Activated naive CD4-positive, alpha-beta T cell treated with anti-CD3 and anti-CD28 coated beads, Interleukin-2, amount 10 ng/mL, durations not matched to agents 7 days and 5 days (primary cell): Measurements from ENCODE around the gene FAM83F.
"Not testable (repeated sequence)": the region's sequence is repeated elsewhere in the genome, so short reads cannot be mapped to it uniquely, and the experiment has no call there.

Experiments used
- CTCF ChIA-PET: fragments of 350-600 bp; sonication (Branson Sonifier 250); formaldehyde crosslinking; loops from one replicate; lab custom pipeline; 2021; ENCODE audit warnings: antibody characterized with exemption; lab: Charles Lee
- DNase-seq: peaks from one replicate; pipeline ENCODE4 v3.0.0-alpha.2; 2020
- H3K27ac Mint-ChIP-seq: one replicate; pipeline ENCODE4 v1.8.0; 2021; ENCODE audit warnings: mild to moderate bottlenecking, moderate library complexity, mixed read lengths
- H3K27me3 Mint-ChIP-seq: one replicate; pipeline ENCODE4 v1.8.0; 2021; ENCODE audit warnings: mild to moderate bottlenecking, mixed read lengths
- H3K36me3 Mint-ChIP-seq: one replicate; pipeline ENCODE4 v1.8.0; 2021; ENCODE audit warnings: mixed read lengths
- H3K4me1 Mint-ChIP-seq: one replicate; pipeline ENCODE4 v1.8.0; 2021; ENCODE audit warnings: mixed read lengths
- H3K4me3 Mint-ChIP-seq: one replicate; pipeline ENCODE4 v1.8.0; 2021; ENCODE audit warnings: mild to moderate bottlenecking, moderate library complexity, mixed read lengths
- H3K9me3 Mint-ChIP-seq: one replicate; pipeline ENCODE4 v1.8.0; 2021; ENCODE audit warnings: mixed read lengths

FAM83F gene

DNA sequence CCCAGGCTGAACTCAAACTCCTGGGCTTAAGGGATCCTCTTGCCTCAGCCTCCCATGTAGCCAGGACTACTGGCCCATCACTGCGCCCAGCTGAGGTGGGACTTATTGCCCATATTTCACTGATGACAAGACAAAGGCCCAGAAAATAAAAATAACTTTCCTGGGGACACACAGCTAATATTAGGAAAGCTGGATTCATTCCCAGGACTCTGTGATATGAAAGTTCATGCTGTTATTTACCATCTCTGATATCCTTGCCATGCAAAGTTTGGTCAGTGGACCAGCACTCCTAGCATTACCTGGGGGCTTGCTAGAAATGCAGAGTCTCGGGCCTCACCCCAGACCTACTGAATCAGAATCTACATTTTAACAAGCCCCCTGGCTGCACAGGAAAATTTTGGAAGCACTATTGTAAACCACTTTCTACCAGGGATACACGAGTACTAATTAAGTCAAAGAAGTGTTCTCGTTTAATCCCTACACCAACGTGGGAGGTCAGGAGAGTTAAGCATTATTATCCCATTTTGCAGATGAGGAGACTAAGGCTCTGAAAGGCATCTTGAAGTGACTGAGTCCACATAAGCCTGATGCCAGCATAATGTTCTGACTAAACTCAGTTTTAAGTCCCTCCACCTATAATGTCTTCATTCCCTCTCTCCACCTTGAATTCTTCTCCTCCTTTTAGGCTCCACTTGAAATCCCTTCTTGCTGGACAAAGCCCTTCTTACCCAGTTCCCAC, 2.5 kb upstream of the FAM83F start:
- Mint-ChIP-seq H3K4me3 (no peak overlapping the region), H3K4me1 (peaks cover 7% of the 10 kb centered on the region), H3K36me3 (no peaks in the 10 kb centered on the region), H3K9me3 (no peaks in the 10 kb centered on the region), H3K27ac (no peak overlapping the region), H3K27me3 (peaks cover 77% of the 10 kb centered on the region)
- CTCF ChIA-PET = interaction anchor here (1.9 kb wide), 1 partner anchor 32 kb away, joined by 5 read pairs; no protein-coding TSS in a partner anchor
- no peak for DNase-seq

DNA sequence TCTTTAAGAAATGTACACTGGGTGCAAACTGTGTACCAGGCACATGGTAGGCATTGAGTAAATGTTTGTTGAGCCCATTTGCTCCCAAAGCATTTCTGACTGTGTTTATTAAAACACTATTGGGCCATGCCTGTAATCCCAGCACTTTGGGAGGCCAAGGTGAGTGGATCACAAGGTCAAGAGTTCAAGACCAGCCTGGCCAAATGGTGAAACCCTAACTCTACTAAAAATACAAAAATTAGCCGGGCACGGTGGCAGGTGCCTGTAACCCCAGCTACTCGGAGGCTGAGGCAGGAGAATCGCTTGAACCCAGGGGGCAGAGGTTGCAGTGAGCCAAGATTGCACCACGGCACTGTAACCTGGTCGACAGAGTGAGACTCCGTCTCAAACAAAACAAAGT, 1.9 kb upstream of the FAM83F start:
- H3K27me3 Mint-ChIP-seq = peaks cover 81% of the 10 kb centered on the region
- H3K27ac Mint-ChIP-seq, H3K4me1 Mint-ChIP-seq, CTCF ChIA-PET, DNase-seq, H3K36me3 Mint-ChIP-seq, H3K9me3 Mint-ChIP-seq, H3K4me3 Mint-ChIP-seq: not testable (repeated sequence)

DNA sequence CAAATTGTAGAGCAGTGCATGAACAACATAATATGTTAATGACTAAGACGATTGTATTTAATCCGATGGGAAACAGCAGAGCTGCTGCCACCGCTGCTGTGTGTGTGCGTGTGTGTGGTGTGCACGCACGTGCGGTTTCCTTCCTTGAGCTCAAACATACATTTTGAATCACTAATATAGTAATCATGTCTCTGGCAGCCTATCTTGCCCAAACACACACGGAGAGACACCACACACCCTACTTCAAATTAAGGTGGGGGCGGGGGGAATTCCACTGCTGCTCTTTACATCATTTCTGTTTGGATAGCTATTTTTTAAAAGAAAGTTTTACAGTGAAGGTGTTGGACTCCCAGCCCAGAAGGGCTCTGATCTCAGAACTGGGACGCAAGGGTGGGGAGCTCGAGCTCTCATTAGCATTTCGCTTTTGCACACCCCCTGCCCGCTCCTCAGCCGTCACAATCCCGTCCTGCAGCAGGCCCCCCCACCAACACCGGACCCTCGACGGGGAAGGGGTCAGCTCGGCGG, 651 bp upstream of the FAM83F start:
- Mint-ChIP-seq H3K4me1 (peaks cover 7% of the 10 kb centered on the region), H3K36me3 (no peaks in the 10 kb centered on the region), H3K9me3 (no peaks in the 10 kb centered on the region), H3K27ac (no peak overlapping the region), H3K27me3 (peaks cover 79% of the 10 kb centered on the region), H3K4me3 (peak overlapping the region; percentile 50)
- CTCF ChIA-PET = interaction anchor here (0.9 to 1.3 kb wide), 2 partner anchors 35 to 438 kb away, joined by 3 read pairs; no protein-coding TSS in a partner anchor
- DNase-seq = peak; percentile 53

DNA sequence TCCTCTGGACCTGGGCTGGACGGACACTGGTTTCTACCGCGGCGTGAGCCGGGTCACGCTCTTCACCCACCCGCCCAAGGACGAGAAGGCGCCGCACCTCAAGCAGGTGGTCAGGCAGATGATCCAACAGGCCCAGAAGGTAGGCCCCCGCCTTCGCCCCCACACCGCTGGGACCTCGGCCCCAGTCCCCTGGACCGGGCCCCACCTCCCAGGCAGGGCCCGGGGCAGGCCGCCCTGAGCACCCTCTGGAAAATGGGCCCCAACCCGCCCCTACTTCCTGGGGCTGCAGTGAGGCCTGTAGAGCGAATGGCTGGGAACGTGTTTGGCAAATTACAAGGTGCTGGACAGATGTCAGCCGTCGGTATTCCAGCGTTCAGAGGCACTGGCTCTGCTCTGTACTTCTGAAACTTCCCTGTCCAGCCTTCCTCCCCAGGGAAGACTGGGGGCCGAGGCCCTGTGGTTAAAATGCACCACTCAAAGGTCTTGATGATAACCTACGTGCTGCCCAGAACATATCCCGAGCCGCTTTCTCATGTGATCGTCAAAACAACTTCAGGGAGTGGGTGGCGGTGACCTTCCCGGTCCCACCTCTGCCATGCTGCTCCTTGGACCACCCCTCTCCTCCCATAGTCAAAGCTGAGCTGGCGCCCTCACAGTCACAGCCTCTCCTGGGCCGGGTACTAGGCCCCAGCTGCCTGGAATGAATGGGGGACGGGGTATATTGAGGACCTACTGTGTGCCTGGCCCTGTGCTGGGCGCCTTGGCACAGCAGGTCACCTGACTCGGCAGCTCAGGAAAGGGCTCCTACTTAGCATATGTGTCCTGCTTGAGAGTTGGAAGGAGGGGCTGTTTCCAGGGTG, 869 bp downstream of the FAM83F start:
- Mint-ChIP-seq H3K27ac (no peak overlapping the region), H3K36me3 (no peaks in the 10 kb centered on the region)

DNA sequence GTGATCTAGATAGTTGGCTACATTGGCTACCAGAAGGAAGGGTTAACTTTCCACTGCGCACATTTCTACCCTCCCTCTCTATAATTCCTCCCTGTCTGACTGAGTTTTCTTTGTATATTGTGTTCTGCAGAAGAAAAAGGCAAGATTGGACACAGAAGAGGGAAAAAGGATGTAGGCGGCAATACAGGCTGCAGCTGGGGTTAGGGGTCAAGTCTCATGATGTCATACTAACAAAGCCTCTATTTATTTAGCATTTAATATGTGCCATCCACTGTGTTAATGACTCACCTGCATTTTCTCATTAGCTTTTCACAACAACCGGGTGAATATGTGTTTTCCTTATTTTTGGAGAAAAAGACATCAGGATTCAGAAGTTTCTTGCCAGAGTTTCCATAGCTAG, 2.0 kb downstream of the FAM83F start:
- peaks cover 89% of the 10 kb centered on the region for H3K27me3 Mint-ChIP-seq
- CTCF ChIA-PET = interaction anchor here (1.2 to 1.4 kb wide), 3 partner anchors 11 to 28 kb away, joined by 3 read pairs; no protein-coding TSS in a partner anchor
- no peak overlapping the region for H3K4me3 Mint-ChIP-seq

More for the DNA sequence above, 869 bp downstream of the FAM83F start:
- Mint-ChIP-seq H3K9me3 (no peaks in the 10 kb centered on the region), H3K4me3 (peak overlapping the region; percentile 22), H3K4me1 (peaks cover 7% of the 10 kb centered on the region), H3K27me3 (peaks cover 84% of the 10 kb centered on the region)
- DNase-seq = no peak
- CTCF ChIA-PET = interaction anchor here (1.3 to 1.4 kb wide), 2 partner anchors 10 to 29 kb away, joined by 3 read pairs; no protein-coding TSS in a partner anchor

DNA sequence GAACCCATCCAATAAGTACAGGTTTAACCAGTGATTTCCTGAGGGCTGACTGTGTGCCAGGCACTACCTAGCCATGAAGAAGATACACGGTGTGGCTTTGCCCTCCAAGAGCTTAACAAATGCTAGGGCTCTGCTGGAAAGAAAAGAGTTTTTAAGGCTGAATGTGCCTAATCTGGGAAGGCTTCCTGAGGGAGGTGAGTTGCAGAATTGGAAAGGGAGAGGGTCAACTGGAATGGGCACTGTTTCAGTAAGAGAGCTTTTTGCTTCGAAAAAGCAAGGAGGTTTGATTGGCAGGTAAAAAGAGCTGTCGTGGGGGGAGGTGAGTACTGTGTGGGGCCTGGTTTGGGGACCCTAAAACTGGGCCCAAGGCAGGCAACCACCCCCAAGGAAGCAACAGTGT, 2.7 kb downstream of the FAM83F start:
- H3K4me1 Mint-ChIP-seq = peaks cover 7% of the 10 kb centered on the region
- CTCF ChIA-PET = interaction anchor here (1.2 kb wide), 1 partner anchor 12 kb away, joined by 3 read pairs; no protein-coding TSS in a partner anchor
- no peaks in the 10 kb centered on the region for H3K36me3 Mint-ChIP-seq
- H3K27me3 Mint-ChIP-seq = peaks cover 92% of the 10 kb centered on the region
- no peak for DNase-seq
- no peak overlapping the region for H3K27ac Mint-ChIP-seq
- H3K4me3 Mint-ChIP-seq = no peak overlapping the region
- no peaks in the 10 kb centered on the region for H3K9me3 Mint-ChIP-seq

More for the DNA sequence above, 2.0 kb downstream of the FAM83F start:
- H3K9me3 Mint-ChIP-seq = no peaks in the 10 kb centered on the region
- no peaks in the 10 kb centered on the region for H3K36me3 Mint-ChIP-seq
- DNase-seq = no peak
- peaks cover 7% of the 10 kb centered on the region for H3K4me1 Mint-ChIP-seq
- no peak overlapping the region for H3K27ac Mint-ChIP-seq

DNA sequence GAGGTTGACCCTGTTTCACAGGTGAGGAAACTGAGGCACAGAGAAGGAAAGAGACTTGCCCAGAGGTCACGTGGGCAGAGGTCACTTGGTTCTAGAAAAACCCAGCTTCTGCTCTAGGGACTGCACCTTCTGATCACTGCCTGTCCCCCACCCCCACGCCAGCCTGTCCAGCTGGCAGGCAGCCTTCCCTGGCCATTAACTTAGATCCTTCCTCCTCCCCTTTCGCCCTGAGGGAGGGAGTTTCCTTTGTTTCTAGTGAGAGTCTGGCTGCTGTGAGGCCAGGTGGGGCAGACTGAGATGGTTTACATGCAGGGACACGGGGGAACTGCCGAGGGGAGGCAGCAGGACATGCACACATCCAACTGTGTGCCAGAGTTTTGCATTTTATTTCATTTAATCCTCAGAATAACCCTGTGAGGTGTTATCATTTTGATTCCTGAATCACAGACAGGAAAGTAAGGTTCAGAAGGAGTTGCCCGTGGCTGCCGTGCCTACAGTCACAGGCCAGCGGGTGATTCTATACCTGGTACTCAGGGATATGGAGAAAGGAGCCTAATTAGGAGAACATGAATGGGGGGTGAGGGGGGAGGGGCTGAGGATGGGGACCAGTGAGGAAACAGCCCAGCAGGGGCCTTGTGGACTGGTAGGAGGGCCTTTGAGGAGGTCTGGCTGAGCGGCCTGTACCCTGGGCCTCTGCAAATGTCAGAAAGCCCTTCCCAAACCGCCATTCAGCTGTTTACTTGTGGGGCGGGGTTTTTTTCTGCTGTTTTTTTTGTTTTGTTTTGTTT, 3.4 kb downstream of the FAM83F start:
- Mint-ChIP-seq H3K4me3 (no peak overlapping the region), H3K27me3 (peaks cover 92% of the 10 kb centered on the region), H3K27ac (no peak overlapping the region), H3K9me3 (no peaks in the 10 kb centered on the region), H3K4me1 (peaks cover 7% of the 10 kb centered on the region), H3K36me3 (no peaks in the 10 kb centered on the region)
- CTCF ChIA-PET = no interaction called here
- DNase-seq = no peak

DNA sequence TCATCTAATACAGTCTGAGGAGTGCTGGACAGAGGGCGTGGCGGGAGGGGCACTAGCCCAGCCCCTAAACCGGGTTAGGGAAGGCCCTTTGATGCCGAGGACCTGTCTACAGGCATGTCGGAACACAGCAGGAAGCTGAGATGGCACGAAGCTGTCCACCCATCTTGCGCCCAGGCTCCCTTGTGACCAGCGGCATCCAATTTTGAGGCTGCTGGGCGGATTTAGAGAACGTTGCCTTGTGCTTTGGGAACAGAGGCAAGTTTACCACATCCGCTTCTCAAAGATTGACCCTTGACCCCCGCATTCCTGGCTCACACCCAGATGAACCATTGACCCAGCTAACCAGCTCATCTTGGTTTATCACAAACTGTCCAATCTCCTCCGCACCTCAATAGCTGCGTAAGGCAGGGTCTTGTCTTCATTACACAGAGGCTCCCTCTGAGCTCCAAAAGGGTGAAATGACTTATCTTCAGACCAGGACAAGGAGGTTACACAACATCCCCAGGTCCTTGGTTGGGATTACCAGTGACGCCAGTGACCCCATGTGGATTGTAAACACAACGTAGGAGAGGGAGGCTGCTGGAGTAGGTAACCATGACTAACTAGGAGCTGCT, 4.5 kb downstream of the FAM83F start:
- H3K27me3 Mint-ChIP-seq = peaks cover 89% of the 10 kb centered on the region
- H3K4me1 Mint-ChIP-seq = peaks cover 1% of the 10 kb centered on the region
- H3K27ac Mint-ChIP-seq = no peak overlapping the region
- DNase-seq = no peak
- CTCF ChIA-PET = interaction anchor here (0.8 to 0.9 kb wide), 2 partner anchors 386 to 465 kb away, joined by 3 read pairs; no protein-coding TSS in a partner anchor
- H3K4me3 Mint-ChIP-seq = no peak overlapping the region
- H3K9me3 Mint-ChIP-seq = no peaks in the 10 kb centered on the region
- no peaks in the 10 kb centered on the region for H3K36me3 Mint-ChIP-seq

DNA sequence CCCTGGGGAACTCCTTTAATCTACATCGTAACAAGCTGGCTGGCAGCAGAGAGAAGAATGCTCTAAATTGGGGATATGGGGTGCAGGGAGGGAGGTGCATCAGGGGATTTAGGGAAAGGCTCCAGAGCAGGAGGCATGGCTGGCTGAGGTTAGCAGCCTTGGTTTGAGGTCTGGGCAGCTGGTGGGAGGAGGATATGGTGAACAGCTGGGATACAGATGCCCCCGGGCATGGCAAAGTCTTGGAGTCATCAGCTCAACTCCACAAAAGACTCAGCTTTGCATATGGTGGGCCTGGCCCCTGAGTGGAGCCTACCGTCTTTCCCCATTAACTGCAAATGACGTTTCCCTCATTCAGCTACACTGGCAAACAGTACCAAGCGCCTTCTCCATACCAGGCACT, 5.4 kb downstream of the FAM83F start:
- no peak overlapping the region for H3K4me3 Mint-ChIP-seq
- no peaks in the 10 kb centered on the region for H3K4me1 Mint-ChIP-seq
- peaks cover 90% of the 10 kb centered on the region for H3K27me3 Mint-ChIP-seq
- no peaks in the 10 kb centered on the region for H3K36me3 Mint-ChIP-seq
- H3K27ac Mint-ChIP-seq = no peak overlapping the region
- H3K9me3 Mint-ChIP-seq = no peaks in the 10 kb centered on the region
- CTCF ChIA-PET = interaction anchor here (0.7 to 1.7 kb wide), 3 partner anchors 25 to 466 kb away, joined by 3 to 4 read pairs (median 3); no protein-coding TSS in a partner anchor
- DNase-seq = no peak

DNA sequence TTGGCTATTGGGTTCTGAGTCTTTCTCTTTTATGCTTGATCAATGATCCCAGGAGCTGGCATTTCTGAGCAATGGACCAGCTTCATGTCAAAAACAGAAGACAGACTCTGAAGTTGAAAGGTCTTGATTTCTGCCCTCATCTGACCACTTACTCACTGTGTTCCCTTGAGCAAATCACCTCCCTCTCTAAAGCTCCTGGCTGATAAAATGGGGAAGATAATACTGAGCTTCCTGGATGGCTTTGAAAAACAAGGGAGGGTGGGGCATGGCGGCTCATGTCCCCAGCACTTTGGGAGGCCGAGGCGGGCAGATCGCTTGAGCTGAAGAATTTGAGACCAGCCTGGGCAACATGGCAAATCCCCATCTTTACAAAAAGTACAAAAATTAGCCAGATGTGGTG, 6.4 kb downstream of the FAM83F start:
- Mint-ChIP-seq H3K27ac (no peak overlapping the region), H3K4me1 (no peaks in the 10 kb centered on the region)
- CTCF ChIA-PET = interaction anchor here (1.7 kb wide), 1 partner anchor 24 kb away, joined by 4 read pairs; no protein-coding TSS in a partner anchor

DNA sequence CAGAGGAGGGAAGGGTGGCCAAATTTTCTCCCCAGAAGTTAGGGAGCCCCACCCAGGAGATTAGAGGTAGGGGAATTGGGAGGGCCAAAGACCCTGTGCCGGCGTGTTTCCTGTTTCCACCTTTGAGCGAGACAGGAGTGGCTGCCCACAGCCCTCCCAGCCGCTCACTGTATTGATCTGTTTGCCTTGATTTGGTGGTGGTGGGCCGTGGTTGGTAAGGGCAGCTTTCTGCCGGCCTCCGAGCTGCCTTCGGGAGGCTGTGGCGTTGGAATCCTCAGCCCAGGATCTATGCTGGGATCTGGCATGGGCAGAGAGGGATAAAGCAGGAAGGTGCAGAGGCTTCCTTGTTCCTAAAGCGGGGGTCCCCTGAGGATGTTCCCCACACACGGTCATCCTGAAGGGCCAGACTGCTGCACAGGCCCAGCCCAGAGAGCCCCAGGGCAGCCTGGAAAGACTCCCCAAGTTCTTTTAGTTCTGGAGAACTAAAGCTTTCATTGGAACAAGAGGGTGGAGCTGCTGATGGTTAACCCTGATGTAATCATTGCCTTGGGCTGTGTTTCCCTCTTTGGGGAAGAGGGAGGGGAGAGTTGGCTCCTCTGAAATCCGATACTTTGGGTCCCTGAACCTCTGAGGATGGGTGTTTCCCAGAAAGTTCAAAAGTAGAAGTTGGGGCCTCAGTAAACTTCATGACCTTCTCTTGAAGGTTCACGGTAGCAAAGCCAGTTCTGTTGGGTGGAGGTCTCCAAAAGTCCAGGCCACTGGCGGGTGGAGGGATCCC, 7.2 kb downstream of the FAM83F start:
- peaks cover 88% of the 10 kb centered on the region for H3K27me3 Mint-ChIP-seq
- no peaks in the 10 kb centered on the region for H3K36me3 Mint-ChIP-seq
- H3K4me1 Mint-ChIP-seq = no peaks in the 10 kb centered on the region
- no peak for DNase-seq
- no peak overlapping the region for H3K4me3 Mint-ChIP-seq
- CTCF ChIA-PET = interaction anchor here (1.0 to 1.7 kb wide), 2 partner anchors 15 to 23 kb away, joined by 3 to 4 read pairs; no protein-coding TSS in a partner anchor
- H3K9me3 Mint-ChIP-seq = no peaks in the 10 kb centered on the region
- H3K27ac Mint-ChIP-seq = no peak overlapping the region

More for the DNA sequence above, 6.4 kb downstream of the FAM83F start:
- no peak for DNase-seq
- Mint-ChIP-seq H3K27me3 (peaks cover 88% of the 10 kb centered on the region), H3K36me3 (no peaks in the 10 kb centered on the region), H3K9me3 (no peaks in the 10 kb centered on the region), H3K4me3 (no peak overlapping the region)

DNA sequence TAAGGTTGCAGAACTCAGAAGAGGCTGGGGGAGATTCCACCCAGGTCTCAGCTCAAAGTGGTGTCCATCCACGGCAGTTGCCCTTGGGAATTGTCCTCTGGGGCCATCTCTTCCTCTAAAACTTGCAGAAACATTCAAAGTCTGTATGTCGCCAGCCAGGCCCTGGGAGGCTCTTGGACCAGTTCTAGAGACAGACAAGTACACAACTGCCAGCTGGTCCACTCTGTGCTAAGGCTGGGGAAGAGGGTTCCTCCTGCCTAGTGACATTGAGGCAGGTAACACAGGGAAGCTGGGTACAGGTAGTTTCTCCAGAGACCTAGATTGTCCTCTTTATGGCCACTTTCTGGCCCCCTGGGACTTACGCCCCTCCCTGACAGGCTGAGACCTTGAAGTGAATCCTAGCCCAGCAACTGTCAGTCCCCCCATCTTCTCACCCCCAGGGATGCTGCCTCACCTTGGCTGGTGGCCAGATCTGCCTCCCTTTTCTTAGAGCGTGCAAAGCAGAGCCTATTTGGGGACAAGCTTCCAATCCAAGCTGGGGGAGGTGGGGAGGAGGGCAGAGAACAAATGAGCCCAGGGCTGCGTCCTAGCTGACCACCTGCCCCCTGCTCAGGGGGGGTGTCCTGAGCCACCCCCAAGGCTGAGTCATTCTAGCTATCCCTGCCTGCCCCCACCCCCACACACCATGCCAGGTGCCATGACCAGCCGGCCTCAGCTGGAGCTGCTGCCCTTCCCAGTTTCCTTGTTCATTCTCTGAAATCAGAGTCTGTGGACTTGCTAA, 8.4 kb downstream of the FAM83F start:
- DNase-seq = no peak
- Mint-ChIP-seq H3K27me3 (peaks cover 88% of the 10 kb centered on the region), H3K4me3 (no peak overlapping the region), H3K9me3 (no peaks in the 10 kb centered on the region), H3K4me1 (no peaks in the 10 kb centered on the region), H3K36me3 (no peaks in the 10 kb centered on the region), H3K27ac (no peak overlapping the region)
- CTCF ChIA-PET = interaction anchor here (1.0 kb wide), 1 partner anchor 14 kb away, joined by 3 read pairs; no protein-coding TSS in a partner anchor
